Neural cell (in vitro differentiated cells): Measurements from ENCODE around the gene UVRAG. TPM values are rescaled to one million over a fixed set of nuclear protein-coding genes. Genes with fewer than 3 reads are reported as not detected.

Source experiments
- H2AFZ ChIP-seq: fragments of 200-600, 300-800 bp; sonication (generic), shearing (Covaris generic); 2 replicates; pipeline ENCODE4 v1.6.0; 2014; ENCODE audit warnings: low read depth, mild to moderate bottlenecking, antibody characterized with exemption, low read length, moderate library complexity
- H3F3A ChIP-seq: fragments of 200-600 bp; shearing (Covaris generic); 2 replicates; pipeline ENCODE4 v1.6.1; 2016; ENCODE audit warnings: mild to moderate bottlenecking, moderate library complexity, mixed read lengths, antibody characterized with exemption, low read length; ENCODE audit not compliant: insufficient read depth, poor library complexity, severe bottlenecking
- H3K27ac ChIP-seq: fragments of 200-600, 300-800 bp; sonication (generic), shearing (Covaris generic); 2 replicates; pipeline ENCODE4 v1.5.1; 2014; ENCODE audit warnings: mild to moderate bottlenecking, low read length, moderate library complexity
- H3K27me3 ChIP-seq: fragments of 300-800, 200-600 bp; sonication (generic), shearing (Covaris generic); 2 replicates; pipeline ENCODE4 v1.6.0; 2014; ENCODE audit warnings: mild to moderate bottlenecking, low read depth, low read length, moderate library complexity; ENCODE audit not compliant: insufficient read depth
- H3K36me3 ChIP-seq: fragments of 300-800, 200-600 bp; sonication (generic), shearing (Covaris generic); 2 replicates; pipeline ENCODE4 v1.5.1; 2014; ENCODE audit warnings: mild to moderate bottlenecking, antibody characterized with exemption, low read length, moderate library complexity; ENCODE audit not compliant: insufficient read depth
- H3K4me2 ChIP-seq: fragments of 300-800, 200-600 bp; sonication (generic), shearing (Covaris generic); 2 replicates; pipeline ENCODE4 v1.6.0; 2014; ENCODE audit warnings: mild to moderate bottlenecking, low read length
- H3K4me3 ChIP-seq: fragments of 300-800, 200-600 bp; sonication (generic), shearing (Covaris generic); 2 replicates; pipeline ENCODE4 v1.5.1; 2014; ENCODE audit warnings: mild to moderate bottlenecking, low read length, moderate library complexity
- H3K79me2 ChIP-seq: fragments of 200-600 bp; shearing (Covaris generic); replicated peaks from 2 replicates; pipeline ENCODE4 v1.6.0; 2014; ENCODE audit warnings: mild to moderate bottlenecking, low read length, moderate library complexity; ENCODE audit not compliant: insufficient read depth
- H3K9ac ChIP-seq: fragments of 300-800, 200-600 bp; sonication (generic), shearing (Covaris generic); 2 replicates; pipeline ENCODE4 v1.6.1; 2016; ENCODE audit warnings: mild to moderate bottlenecking, low read length, mixed read lengths
- H3K9me2 ChIP-seq: fragments of 200-600 bp; shearing (Covaris generic); 2 replicates; pipeline ENCODE4 v1.6.1; 2016; ENCODE audit warnings: mild to moderate bottlenecking, low read length, mixed read lengths; ENCODE audit not compliant: insufficient read depth
- H3K9me3 ChIP-seq: fragments of 200-600, 300-800 bp; sonication (generic), shearing (Covaris generic); 2 replicates; pipeline ENCODE4 v1.6.1; 2016; ENCODE audit warnings: mild to moderate bottlenecking, mixed run types, low read length, moderate library complexity, mixed read lengths
- H4K20me1 ChIP-seq: fragments of 200-600 bp; shearing (Covaris generic); 2 replicates; pipeline ENCODE4 v1.6.1; 2016; ENCODE audit warnings: mild to moderate bottlenecking, mixed run types; ENCODE audit not compliant: insufficient read depth
- EP300 ChIP-seq: fragments of 450-650 bp; conservative IDR thresholded peaks from 2 replicates; pipeline ENCODE4 v1.6.1; 2014; ENCODE audit warnings: antibody characterized with exemption, mild to moderate bottlenecking, moderate library complexity; ENCODE audit not compliant: poor library complexity, severe bottlenecking
- EZH2 ChIP-seq: fragments of 200-600, 300-800 bp; shearing (Covaris generic), sonication (generic); IDR thresholded peaks from 2 replicates; pipeline ENCODE4 v1.6.1; 2014; ENCODE audit warnings: antibody characterized with exemption, low read length, borderline replicate concordance, mild to moderate bottlenecking; ENCODE audit not compliant: insufficient read depth, poor library complexity, severe bottlenecking
- MXI1 ChIP-seq: fragments of 450-650 bp; conservative IDR thresholded peaks from 2 replicates; pipeline ENCODE4 v1.6.1; 2014; ENCODE audit warnings: antibody characterized with exemption, mild to moderate bottlenecking; ENCODE audit not compliant: poor library complexity, severe bottlenecking
- POLR2AphosphoS5 ChIP-seq: IDR thresholded peaks from 2 replicates; pipeline ENCODE4 v1.6.1; 2012
- RAD21 ChIP-seq: fragments of 450-650 bp; conservative IDR thresholded peaks from 2 replicates; pipeline ENCODE4 v1.6.1; 2014; ENCODE audit warnings: antibody characterized with exemption, mild to moderate bottlenecking, moderate library complexity
- SMC3 ChIP-seq: fragments of 450-650 bp; conservative IDR thresholded peaks from 2 replicates; pipeline ENCODE4 v1.6.1; 2014; ENCODE audit warnings: antibody characterized with exemption, mild to moderate bottlenecking, moderate library complexity; ENCODE audit not compliant: poor library complexity
- TAF1 ChIP-seq: IDR thresholded peaks from 2 replicates; pipeline ENCODE4 v1.6.1; 2012; ENCODE audit warnings: low read depth
- polyA plus RNA-seq: library from polyadenylated mRNA; depleted of rRNA; stranded (reverse); fragments of >200 nt; gene quantifications from 2 replicates; pipeline ENCODE4 v1.2.3, GENCODE V29; 2014
- TF ChIP-seq, protein P1 (sequence below): IDR thresholded peaks from 2 replicates; pipeline ENCODE4 v1.6.1; 2012; ENCODE audit warnings: borderline replicate concordance
- TF ChIP-seq, protein P2 (sequence below): fragments of 450-650 bp; IDR thresholded peaks from 2 replicates; pipeline ENCODE4 v1.5.1; 2014; ENCODE audit warnings: antibody characterized with exemption, mild to moderate bottlenecking, moderate library complexity; ENCODE audit not compliant: poor library complexity, severe bottlenecking

Gene UVRAG
- polyA plus RNA-seq, 1 donor from 2014 or later: 31.6 TPM

DNA sequence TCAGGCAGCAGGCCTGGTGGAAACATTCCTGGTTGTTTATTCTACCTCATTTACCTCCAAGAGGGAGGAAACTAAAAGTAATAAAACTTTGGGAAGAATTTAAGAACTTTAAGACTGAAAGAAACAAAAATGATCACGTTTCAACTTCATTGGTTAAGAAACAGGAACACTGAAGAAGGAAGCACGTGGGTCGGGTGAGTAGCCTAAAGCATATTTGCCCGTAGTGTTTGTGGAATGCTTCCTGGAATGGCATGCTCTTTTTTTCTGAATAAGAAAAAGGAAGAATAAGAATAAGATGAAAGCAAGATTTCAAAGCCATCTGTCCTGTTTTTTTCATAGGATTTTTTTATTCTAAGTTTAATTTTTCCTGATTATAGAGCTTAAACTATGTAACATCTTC, 308.2 kb downstream of the UVRAG start:
- Histone ChIP-seq H3F3A (no peaks in the 10 kb centered on the region), H3K9me2 (no peaks in the 10 kb centered on the region), H3K27me3 (no peaks in the 10 kb centered on the region), H3K79me2 (no peaks in the 10 kb centered on the region), H3K9ac (no peak overlapping the region), H3K27ac (no peak overlapping the region), H4K20me1 (no peaks in the 10 kb centered on the region), H3K9me3 (no peaks in the 10 kb centered on the region), H3K4me2 (no peak overlapping the region), H3K36me3 (no peaks in the 10 kb centered on the region), H2AFZ (no peak overlapping the region), H3K4me3 (no peak overlapping the region)
- TF ChIP-seq, protein P1, sequence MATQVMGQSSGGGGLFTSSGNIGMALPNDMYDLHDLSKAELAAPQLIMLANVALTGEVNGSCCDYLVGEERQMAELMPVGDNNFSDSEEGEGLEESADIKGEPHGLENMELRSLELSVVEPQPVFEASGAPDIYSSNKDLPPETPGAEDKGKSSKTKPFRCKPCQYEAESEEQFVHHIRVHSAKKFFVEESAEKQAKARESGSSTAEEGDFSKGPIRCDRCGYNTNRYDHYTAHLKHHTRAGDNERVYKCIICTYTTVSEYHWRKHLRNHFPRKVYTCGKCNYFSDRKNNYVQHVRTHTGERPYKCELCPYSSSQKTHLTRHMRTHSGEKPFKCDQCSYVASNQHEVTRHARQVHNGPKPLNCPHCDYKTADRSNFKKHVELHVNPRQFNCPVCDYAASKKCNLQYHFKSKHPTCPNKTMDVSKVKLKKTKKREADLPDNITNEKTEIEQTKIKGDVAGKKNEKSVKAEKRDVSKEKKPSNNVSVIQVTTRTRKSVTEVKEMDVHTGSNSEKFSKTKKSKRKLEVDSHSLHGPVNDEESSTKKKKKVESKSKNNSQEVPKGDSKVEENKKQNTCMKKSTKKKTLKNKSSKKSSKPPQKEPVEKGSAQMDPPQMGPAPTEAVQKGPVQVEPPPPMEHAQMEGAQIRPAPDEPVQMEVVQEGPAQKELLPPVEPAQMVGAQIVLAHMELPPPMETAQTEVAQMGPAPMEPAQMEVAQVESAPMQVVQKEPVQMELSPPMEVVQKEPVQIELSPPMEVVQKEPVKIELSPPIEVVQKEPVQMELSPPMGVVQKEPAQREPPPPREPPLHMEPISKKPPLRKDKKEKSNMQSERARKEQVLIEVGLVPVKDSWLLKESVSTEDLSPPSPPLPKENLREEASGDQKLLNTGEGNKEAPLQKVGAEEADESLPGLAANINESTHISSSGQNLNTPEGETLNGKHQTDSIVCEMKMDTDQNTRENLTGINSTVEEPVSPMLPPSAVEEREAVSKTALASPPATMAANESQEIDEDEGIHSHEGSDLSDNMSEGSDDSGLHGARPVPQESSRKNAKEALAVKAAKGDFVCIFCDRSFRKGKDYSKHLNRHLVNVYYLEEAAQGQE: no peak
- TF ChIP-seq MXI1 (no peak), POLR2AphosphoS5 (no peak), RAD21 (no peak), TAF1 (no peak), SMC3 (no peak), EZH2 (no peak), EP300 (no peak)
- TF ChIP-seq, protein P2, sequence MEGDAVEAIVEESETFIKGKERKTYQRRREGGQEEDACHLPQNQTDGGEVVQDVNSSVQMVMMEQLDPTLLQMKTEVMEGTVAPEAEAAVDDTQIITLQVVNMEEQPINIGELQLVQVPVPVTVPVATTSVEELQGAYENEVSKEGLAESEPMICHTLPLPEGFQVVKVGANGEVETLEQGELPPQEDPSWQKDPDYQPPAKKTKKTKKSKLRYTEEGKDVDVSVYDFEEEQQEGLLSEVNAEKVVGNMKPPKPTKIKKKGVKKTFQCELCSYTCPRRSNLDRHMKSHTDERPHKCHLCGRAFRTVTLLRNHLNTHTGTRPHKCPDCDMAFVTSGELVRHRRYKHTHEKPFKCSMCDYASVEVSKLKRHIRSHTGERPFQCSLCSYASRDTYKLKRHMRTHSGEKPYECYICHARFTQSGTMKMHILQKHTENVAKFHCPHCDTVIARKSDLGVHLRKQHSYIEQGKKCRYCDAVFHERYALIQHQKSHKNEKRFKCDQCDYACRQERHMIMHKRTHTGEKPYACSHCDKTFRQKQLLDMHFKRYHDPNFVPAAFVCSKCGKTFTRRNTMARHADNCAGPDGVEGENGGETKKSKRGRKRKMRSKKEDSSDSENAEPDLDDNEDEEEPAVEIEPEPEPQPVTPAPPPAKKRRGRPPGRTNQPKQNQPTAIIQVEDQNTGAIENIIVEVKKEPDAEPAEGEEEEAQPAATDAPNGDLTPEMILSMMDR: no peak

DNA sequence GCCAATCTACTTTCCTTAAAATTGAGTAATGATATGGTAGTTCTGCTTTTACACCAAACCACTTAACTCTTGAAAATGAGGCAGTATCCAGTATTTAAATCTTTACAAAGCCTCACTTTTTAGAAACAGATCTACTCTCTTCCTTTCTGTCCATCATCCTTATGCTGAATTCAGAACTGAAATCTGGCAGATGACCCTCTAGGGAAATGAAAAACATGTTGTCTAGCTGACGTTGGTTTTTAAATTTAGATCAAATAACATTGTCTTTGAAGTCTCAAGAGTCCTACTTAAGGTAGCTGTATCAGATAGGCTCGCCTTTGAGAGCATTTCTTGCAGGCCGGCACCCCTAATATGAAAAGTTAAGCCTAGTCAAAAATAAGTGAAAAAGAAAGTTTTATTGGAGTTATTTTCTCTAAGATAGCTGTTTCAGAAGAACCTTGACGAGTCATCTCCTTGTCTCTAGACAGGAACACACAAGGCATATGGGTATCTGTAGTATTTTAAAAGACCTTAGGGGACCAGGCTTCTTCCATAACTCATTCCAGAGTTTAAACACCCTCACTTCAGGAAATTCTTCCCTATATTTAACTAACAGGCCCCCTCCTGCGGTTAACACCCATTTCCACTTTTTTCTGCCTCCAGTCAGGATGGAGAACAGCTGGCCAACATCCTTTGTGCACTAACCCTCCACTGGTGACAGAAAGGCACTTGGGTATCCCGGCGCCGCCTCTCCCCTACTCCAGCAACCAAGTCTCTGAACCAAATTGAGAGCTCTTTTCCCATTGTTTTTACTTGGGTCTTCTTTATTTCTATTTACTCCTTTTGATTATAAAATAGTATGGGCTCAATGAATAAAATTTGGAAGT, 310.1 kb downstream of the UVRAG start:
- Histone ChIP-seq H3F3A (no peaks in the 10 kb centered on the region), H3K36me3 (no peaks in the 10 kb centered on the region), H3K9me3 (no peaks in the 10 kb centered on the region), H3K4me2 (no peak overlapping the region), H2AFZ (no peak overlapping the region), H4K20me1 (no peaks in the 10 kb centered on the region), H3K27me3 (no peaks in the 10 kb centered on the region), H3K4me3 (no peak overlapping the region), H3K9ac (no peak overlapping the region), H3K9me2 (no peaks in the 10 kb centered on the region), H3K27ac (no peak overlapping the region), H3K79me2 (no peaks in the 10 kb centered on the region)
- TF ChIP-seq, protein P1: no peak
- TF ChIP-seq EZH2: no peak
